Measurements from ENCODE around the gene PRC1. TPM values are rescaled to one million over a fixed set of nuclear protein-coding genes. Genes with fewer than 3 reads are reported as not detected.

Gene PRC1
- total RNA-seq, 1 experiment from 2014 or later, result 342 TPM

- no peak for DNase-seq (ENCODE audit: low read depth)
These were observed 37.9 kb downstream of the PRC1 start for GRCh38 chr15:90956274-90957030.

GRCh38 chr15:90955624-90956273 lies 38.6 kb downstream of the PRC1 start:
- DNase-seq (ENCODE audit: low read depth), result no peak

GRCh38 chr15:90954712-90955623 lies 39.4 kb downstream of the PRC1 start, which contains the start of gene RCCD1:
Gene RCCD1 (plus strand): TSS chr15:90954884. CDS start chr15:90956735, 1,851 bp downstream.
- peak; percentile 88 for DNase-seq (ENCODE audit: low read depth)

- no peak for DNase-seq (ENCODE audit: low read depth)
These were observed 40.2 kb downstream of the PRC1 start for GRCh38 chr15:90953947-90954711.

GRCh38 chr15:90952901-90953677 lies 41.2 kb downstream of the PRC1 start:
- no peak for DNase-seq (ENCODE audit: low read depth)

GRCh38 chr15:90950676-90951075 lies 43.7 kb downstream of the PRC1 start:
- DNase-seq (ENCODE audit: low read depth), result no peak

GRCh38 chr15:90949979-90950675 lies 44.2 kb downstream of the PRC1 start:
- no peak for DNase-seq (ENCODE audit: low read depth)

GRCh38 chr15:90948506-90948905 lies 45.8 kb downstream of the PRC1 start:
- no peak for DNase-seq (ENCODE audit: low read depth)

GRCh38 chr15:90947577-90948357 lies 46.6 kb downstream of the PRC1 start:
- DNase-seq (ENCODE audit: low read depth), result no peak

GRCh38 chr15:90946941-90947576 lies 47.3 kb downstream of the PRC1 start:
- no peak for DNase-seq (ENCODE audit: low read depth)

- DNase-seq (ENCODE audit: low read depth), result no peak
These were observed 47.8 kb downstream of the PRC1 start for GRCh38 chr15:90946538-90946937.

- DNase-seq (ENCODE audit: low read depth), result no peak
These were observed 49.2 kb downstream of the PRC1 start for GRCh38 chr15:90945091-90945490.

- no peak for DNase-seq (ENCODE audit: low read depth)
These were observed 51.8 kb downstream of the PRC1 start for GRCh38 chr15:90942354-90943120.

- DNase-seq (ENCODE audit: low read depth), result no peak
These were observed 53.3 kb downstream of the PRC1 start for GRCh38 chr15:90941038-90941437.

- DNase-seq (ENCODE audit: low read depth), result no peak
These were observed 54.6 kb downstream of the PRC1 start for GRCh38 chr15:90939756-90940155.

GRCh38 chr15:90938261-90938660 lies 56.1 kb downstream of the PRC1 start:
- no peak for DNase-seq (ENCODE audit: low read depth)

- no peak for DNase-seq (ENCODE audit: low read depth)
These were observed 57.5 kb downstream of the PRC1 start for GRCh38 chr15:90936823-90937222.
